ENCODE measurements around the gene GAPVD1.

The GAPVD1 gene

DNA sequence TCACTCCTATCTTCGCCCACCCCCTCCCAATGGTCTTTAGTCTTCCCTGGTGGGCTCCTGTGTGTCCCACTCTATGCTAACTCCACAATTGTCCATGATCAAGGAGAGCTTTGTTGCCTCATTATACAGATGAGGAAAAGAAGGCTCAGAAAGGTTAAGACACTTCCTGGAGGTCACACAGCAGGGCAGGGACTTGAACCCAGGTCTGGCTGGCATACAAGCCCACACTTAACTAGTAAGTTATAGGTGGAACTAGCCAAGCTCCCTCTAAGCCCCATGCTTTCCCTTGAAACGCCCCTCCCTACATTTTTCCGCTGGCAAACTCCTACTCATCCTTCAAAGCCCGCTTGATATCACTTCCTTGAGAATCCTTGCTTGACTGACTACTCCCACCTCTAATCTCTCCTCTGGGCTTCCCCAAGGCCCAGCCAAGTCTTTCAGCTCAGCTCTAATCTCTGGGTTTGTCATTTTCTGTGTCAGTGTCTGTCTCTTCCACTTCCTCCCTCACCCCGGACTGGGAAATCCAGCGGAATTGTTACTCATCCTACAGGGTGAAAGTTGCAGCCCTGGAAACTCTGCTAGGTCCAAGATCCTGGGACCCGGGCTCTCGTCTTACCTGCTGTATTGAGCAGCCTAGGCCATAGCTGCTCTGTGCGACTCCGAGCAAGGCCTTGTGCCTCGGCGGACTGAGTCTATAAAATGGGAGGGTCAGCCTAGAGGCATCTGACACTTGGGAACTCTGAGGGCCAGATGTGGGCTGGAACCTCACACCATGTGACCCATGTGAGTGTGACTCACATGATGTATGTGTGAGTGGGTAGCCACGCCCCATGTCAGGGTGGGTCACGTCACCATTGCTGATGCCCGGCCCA, 144.5 kb downstream of the GAPVD1 start:
- no peak for DNase-seq (ENCODE audit: low spot score)

DNA sequence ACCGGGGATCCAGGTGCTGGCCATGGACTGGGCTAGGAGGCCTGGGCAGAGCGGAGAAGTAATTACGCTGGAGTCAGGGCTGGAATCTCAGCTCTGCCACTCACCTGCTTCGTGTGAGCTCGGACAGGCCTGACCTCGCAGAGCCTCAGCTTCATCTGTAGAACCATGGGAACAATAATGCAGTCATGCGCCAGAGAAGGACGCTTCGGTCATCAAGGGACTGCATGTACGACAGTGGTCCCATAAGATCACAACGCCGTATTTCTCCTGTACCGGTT, 145.1 kb downstream of the GAPVD1 start:
- no peak for DNase-seq (ENCODE audit: low spot score)

DNA sequence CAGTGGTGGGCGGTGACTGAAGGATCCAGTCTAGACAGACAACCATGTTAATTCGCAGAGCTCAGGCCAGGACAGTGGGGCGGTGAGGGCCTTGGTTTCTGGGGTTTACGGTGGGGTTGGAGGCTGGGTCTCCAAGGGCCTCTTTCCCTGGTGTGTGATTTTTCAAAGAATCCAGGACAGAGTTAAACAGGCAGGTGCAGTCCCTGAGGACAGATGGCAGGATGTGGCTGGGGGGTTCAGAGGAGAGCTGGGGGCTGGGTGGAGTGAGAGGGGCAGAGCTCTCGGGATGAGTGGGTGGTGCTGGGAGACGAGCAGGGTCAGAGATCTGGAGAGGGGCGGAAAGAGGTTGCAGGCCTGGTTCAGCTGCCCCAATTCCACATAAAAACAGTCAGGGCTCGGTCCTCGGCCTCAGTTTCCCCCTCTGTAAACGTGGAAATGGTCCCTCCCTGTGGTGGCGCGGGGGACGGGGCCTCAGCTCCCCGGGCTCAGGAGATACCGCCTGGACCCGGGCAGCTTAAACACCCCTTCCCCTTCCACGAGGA, 145.9 kb downstream of the GAPVD1 start:
- no peak for DNase-seq (ENCODE audit: low spot score)

DNA sequence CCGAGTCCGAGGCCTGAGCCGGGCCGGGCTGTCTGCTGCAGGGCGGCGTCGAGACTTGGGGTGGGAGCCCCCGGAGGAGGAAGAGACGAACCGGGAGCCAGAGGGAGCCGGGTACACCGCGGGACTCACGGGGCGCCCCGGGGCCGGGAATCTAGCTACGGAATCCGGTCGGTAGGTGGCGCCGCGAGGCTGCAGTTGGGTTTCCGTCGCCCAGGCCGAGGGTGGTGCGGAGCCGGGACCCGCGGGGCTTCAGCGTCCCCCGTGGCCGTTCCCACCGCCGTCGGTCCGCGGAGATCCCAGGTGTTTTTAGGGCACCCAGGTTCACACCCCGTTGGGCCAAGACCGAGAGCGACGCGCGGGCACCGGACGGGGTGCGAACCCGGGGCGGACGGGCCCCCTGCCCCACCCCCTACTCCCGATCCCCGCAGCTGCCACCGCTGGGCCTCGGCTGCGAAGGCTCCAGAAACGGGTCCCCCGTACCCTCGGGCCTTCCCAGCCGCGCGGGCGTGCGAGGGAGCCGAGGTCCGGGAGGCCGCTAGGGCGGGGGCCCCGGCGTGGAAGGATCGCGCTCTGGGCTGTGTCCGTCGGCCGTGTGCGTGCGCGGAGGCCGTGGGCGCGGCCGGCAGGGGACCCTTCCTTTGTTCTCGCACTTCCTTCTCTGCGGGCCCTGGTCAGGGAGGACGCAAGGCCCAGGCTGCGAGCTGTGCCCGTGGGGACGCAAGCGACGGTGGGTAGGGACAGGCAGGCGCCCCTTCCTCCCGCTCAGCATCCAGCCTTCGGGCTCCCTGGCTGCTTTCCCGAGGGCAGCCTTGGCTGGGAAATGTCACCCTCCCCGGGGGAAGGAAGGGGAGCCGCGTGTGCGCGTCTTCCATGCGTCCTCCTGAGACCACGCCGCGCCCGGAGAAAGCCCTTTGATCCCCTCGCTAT, 146.6 kb downstream of the GAPVD1 start:
- DNase-seq (ENCODE audit: low spot score), result peak; percentile 91

DNA sequence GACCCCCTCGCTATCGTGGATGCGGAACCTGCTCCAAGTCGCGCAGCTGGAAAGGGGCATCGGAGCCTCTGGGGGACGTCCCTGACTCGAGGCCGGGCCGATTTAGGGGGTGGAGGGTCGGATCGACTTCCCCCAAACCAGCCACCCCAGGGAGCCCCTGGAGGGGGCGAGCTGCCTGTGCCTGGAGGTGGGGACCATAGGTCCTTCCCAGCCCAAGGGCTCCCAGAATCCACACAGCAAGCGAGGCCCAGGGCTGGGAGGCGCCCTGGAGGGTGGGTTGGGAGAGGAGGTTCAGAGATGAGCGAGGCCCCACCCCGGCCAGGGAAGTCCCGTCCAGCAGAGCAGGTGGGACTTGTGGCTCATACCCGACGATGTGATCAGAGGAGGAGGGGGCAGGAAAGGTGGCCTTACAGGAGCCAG, 147.6 kb downstream of the GAPVD1 start:
- no peak for DNase-seq (ENCODE audit: low spot score)

DNA sequence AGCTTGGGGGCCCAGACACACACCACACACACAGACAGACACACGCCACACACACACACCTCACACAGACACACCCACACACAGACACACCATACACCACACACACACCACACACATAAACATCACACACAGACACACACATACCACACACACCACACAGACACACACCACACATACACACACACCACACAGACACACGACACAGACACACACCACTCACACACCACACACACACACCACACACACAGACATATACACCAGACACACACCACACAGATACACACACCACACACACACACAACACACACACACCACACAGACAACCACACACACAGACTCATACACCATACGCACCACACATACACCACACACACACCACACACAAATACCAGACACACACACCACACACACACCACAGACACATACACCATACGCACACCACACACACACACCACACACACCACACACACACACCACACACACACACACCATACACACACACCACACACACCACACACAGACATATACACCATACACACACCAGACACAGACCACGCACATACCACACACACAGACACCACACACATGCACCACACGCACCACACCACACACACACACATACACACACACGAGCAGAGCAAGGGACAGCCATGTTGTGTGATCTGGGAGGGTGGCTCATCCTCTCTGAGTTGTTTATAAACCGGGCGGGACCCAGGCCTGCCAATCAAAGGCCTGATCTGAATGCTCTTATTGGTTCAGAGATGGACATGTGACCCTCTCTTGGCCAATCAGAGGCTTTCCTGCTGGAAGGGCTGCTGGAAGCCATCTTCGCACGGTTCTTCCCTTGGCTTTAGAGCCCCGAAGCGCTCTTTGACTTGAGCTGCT, 148.3 kb downstream of the GAPVD1 start:
- no peak for DNase-seq (ENCODE audit: low spot score)

DNA sequence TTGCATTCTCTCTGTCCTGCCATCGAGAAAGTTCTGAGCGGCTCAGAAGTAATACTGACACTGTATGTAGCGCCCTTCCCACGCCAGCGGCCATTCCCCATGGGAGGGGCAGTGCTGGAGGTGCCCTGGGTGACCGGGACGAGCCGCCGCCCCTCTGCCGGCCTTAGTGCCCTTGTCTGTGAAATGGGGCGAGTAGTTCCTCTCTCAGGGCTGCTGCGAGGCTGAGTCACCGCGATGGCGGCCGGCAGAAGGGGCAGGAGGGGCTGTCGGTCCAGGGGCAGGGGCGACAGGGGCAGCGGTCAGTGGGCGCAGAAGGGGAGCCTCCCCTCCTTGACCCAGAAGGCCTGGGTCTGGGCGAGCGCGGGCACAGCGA, 148.9 kb downstream of the GAPVD1 start:
- DNase-seq (ENCODE audit: low spot score), result no peak

DNA sequence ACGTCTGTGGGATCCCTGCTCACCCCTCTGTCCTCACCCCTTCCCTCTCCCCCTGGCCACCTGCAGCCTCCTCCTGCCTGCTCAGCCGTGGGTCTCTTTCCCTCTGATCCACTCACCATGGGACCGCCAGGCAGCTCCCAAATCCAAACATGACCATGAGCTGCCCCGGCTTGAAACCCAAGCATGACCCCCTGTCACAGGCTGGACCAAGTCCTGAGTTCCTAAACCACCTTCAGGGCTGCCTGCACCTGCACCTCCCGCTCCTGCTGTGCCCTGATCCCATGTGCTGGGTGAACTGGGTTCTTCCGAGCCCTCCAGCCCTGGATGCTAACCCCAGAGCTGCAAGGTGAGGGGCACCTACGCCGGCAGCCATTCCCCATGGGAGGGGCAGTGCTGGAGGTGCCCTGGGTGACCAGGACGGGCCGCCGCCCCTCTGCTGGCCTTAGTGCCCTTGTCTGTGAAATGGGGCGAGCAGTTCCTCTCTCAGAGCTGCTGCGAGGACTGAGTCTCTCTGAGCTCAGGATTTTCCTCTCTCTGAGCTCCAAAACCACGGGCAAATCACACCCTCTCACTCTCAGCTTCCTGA, 149.6 kb downstream of the GAPVD1 start:
- DNase-seq (ENCODE audit: low spot score), result no peak

DNA sequence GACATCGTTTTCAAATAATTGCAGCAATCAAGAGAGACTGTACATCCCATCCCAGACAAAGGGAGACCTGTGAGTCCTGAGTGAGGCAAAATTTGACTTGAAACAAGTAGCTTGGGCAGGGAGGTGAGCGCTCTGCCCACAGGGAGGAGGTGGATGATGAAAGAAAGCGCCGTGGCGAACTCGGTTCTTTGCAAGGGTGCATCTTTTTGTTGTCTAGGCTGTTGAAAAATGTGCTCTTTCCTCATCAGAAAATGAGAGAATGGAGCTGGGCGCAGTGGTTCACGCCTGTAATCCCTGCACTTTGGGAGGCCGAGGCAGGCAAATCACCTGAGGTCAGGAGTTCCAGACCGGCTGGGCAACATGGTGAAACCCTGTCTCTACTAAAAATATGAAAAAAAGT, 150.5 kb downstream of the GAPVD1 start:
- DNase-seq (ENCODE audit: low spot score), result no peak

DNA sequence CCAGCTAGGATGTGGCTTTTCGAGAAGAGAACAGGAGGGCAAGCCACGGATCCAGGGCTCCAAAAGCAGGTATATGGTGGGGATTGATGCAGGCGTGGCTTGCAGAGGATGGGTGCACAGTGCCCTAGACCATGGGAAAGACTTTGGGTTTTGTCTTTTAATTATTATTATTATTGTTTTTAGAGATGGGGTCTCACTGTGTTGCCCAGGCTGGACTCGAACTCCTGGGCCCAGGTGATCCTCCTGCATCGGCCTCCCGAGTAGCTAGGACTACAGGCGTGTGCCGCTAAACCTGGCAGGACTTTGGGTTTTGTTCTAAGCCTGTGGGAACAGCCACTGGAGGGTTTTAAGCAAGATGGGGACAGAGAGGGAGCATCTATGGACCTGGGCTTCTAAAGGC, 152.0 kb downstream of the GAPVD1 start:
- DNase-seq (ENCODE audit: low spot score), result no peak

DNA sequence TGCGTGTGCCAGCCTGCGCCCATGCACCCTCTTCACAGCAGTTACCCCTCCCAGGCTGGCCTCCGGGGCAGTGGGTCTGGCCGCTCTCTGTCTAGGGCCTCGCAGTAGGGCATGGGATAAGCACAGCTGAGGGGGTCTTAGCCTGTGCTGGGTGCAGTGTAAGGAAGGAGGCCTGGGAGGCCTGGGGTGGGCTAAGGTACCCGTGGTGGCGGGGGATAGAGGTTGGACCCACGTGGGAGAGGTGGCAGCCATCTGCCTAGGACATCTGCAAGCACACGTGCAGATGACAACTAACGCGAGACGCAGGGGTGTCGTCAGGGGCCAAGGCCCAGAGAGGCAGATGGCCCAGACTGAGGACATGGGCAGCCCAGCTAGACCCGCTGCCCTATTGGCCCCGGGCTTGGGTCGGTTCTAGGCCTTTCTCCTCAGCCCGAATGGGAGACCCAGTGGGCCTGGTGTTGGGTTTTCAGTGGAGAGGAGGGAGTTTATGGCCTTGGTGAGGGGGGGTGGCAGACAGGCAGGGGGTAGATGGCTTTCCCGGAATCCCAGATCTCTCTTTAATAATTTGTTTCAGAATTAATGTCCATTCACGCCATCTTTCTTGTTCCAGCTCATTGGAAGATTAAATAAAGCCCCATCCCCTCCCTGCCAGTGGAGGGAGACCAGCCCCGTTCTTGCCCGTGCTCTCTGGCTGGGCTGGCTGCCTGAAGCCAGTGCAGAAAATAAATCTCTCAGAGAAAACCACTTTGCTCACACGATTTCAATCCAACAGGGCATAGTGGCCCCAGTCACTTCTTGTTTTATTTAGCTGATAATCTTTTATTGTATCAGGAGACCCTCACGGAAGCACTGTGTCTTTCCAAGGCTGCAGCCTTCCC, 154.2 kb downstream of the GAPVD1 start:
- no peak for DNase-seq (ENCODE audit: low spot score)

DNA sequence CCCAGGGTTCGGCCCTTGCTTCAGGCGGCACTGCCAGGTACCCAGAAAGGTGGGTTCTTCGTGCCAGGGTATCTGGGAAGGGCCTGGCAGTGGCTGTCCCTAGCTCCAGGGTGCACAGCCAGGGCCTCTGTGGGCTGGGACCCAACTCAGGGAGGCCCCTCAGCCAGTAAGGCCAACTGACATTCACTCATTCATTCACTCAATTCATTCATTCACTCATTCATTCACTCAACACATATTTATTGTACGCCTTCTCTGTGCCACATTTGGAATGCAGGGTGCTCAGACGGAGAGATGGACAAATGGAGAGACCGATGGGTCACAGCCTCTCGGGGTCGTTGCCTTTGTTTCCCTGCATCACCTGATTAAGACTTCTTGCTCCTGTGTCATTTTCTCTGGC, 154.9 kb downstream of the GAPVD1 start:
- DNase-seq (ENCODE audit: low spot score), result no peak

All from left forelimb (tissue), 1 donor.